ENCODE measurements around the gene FAM217A. TPM values are rescaled to one million over a fixed set of nuclear protein-coding genes. Genes with fewer than 3 reads are reported as not detected.

FAM217A gene
- total RNA-seq, 3 donors from 2014 or later (not counting 1 experiment from before 2014, with no cell fraction given): not detected

- DNase-seq (no peak), ATAC-seq (no peak)
- intact Hi-C loops (cut with micrococcal nuclease): no loop called here
- Mint-ChIP-seq H3K4me3 (no peak overlapping the region), H3K27me3 (ENCODE audit: low read depth in 2 of 2) (peaks cover 4 to 25% of the 10 kb centered on the region in 2 donors), H3K9me3 (no peaks in the 10 kb centered on the region), H3K4me1 (no peaks in the 10 kb centered on the region), H3K36me3 (no peaks in the 10 kb centered on the region), H3K27ac (no peak overlapping the region)
- no peak for TF ChIP-seq CTCF (IDR thresholded peaks at IDR 0.05)
- H3K27ac ChIP-seq (ENCODE audit: low read length): no peak overlapping the region
- no peaks in the 10 kb centered on the region for H3K4me1 ChIP-seq (ENCODE audit: control insufficient read depth, insufficient read depth, low read length)
- H3K4me3 ChIP-seq (ENCODE audit: low read length): no peak overlapping the region
- no peaks in the 10 kb centered on the region for H3K36me3 ChIP-seq (ENCODE audit: control insufficient read depth, insufficient read depth, low read length)
- H3K9me3 ChIP-seq (ENCODE audit: control insufficient read depth, insufficient read depth, low read length): no peaks in the 10 kb centered on the region
- H3K27me3 ChIP-seq (ENCODE audit: control insufficient read depth, insufficient read depth, low read length): no peaks in the 10 kb centered on the region
- 87% methylated on average over 2 of the region's 2 CpGs for WGBS (ENCODE audit: insufficient coverage)
These were observed 28.9 kb upstream of the FAM217A start for GRCh38 chr6:4107873-4108272.

DNA sequence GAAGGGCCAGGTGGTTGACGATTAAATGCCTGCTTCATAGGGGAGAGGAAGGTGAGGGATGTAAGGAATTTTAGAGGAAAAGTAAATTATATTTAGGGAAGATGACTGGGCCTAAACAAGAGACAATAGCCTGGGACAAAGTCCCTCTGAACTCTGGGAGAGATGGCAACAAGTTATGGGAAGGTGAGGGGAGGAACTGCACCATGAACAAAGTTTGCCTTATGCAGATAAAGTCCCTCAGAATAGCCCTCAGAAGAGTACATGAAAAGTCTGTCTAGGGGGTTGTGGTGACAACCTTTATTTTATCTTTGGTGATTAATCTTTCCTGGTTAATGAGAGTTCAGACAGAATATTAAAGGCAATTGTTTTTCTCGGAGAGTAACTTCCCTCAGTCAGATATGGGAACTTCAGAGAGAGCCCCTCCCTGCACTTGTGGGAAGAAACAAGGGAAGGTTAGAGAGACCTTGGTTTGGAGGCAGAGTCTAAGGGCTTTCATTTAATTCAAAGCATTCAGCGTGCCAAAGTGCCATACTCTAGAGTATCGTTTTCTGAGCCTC lies 27.1 kb upstream of the FAM217A start:
- no peaks in the 10 kb centered on the region for H3K36me3 Mint-ChIP-seq
- no peak overlapping the region for H3K4me3 Mint-ChIP-seq
- ATAC-seq (no peak), DNase-seq (no peak)
- H3K9me3 ChIP-seq (ENCODE audit: control insufficient read depth, insufficient read depth, low read length): no peaks in the 10 kb centered on the region
- no peaks in the 10 kb centered on the region for H3K4me1 ChIP-seq (ENCODE audit: control insufficient read depth, insufficient read depth, low read length)
- peaks cover 6 to 26% of the 10 kb centered on the region in 2 donors for H3K27me3 Mint-ChIP-seq (ENCODE audit: low read depth in 2 of 2)
- intact Hi-C loops (cut with micrococcal nuclease): no loop called here
- H3K27ac ChIP-seq (ENCODE audit: low read length): no peak overlapping the region
- no peaks in the 10 kb centered on the region for H3K4me1 Mint-ChIP-seq
- no peaks in the 10 kb centered on the region for H3K36me3 ChIP-seq (ENCODE audit: control insufficient read depth, insufficient read depth, low read length)
- H3K9me3 Mint-ChIP-seq: no peaks in the 10 kb centered on the region
- no peak overlapping the region for H3K27ac Mint-ChIP-seq
- WGBS (ENCODE audit: insufficient coverage): 75% methylated on average over 3 of the region's 4 CpGs
- no peak overlapping the region for H3K4me3 ChIP-seq (ENCODE audit: low read length)
- TF ChIP-seq CTCF (IDR thresholded peaks at IDR 0.05): no peak
- H3K27me3 ChIP-seq (ENCODE audit: control insufficient read depth, insufficient read depth, low read length): no peaks in the 10 kb centered on the region

DNA sequence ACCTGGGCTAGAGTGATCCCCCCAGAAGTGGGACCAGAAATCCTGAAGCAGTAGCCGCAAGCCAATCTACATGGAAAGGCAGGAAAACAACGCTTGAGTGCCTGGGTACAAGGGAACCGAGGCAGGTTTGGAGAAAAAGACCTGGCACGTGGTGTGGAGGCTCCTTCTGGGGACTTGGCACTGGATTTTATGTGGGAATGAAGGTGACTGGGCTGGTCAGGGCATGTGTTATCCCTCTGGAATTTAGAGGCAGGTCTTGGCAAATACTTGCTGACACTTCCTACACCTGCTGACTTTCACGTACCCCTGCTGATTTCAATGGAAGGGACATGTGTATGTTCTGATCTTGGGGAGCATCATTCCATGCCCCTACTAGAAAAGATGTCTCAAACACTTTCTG lies 25.0 kb upstream of the FAM217A start:
- peaks cover 9 to 25% of the 10 kb centered on the region in 2 donors for H3K27me3 Mint-ChIP-seq (ENCODE audit: low read depth in 2 of 2)
- H3K36me3 Mint-ChIP-seq: no peaks in the 10 kb centered on the region
- intact Hi-C loops (cut with micrococcal nuclease): no loop called here
- ATAC-seq: no peak
- no peak overlapping the region for H3K4me3 Mint-ChIP-seq
- no peak for TF ChIP-seq CTCF (IDR thresholded peaks at IDR 0.05)
- no peaks in the 10 kb centered on the region for H3K9me3 ChIP-seq (ENCODE audit: control insufficient read depth, insufficient read depth, low read length)
- no peaks in the 10 kb centered on the region for H3K36me3 ChIP-seq (ENCODE audit: control insufficient read depth, insufficient read depth, low read length)
- no peaks in the 10 kb centered on the region for H3K4me1 ChIP-seq (ENCODE audit: control insufficient read depth, insufficient read depth, low read length)
- no peak for DNase-seq
- no peak overlapping the region for H3K4me3 ChIP-seq (ENCODE audit: low read length)
- 82% methylated on average over 5 of the region's 5 CpGs for WGBS (ENCODE audit: insufficient coverage)
- no peak overlapping the region for H3K27ac Mint-ChIP-seq
- H3K9me3 Mint-ChIP-seq: no peaks in the 10 kb centered on the region
- no peaks in the 10 kb centered on the region for H3K4me1 Mint-ChIP-seq
- no peaks in the 10 kb centered on the region for H3K27me3 ChIP-seq (ENCODE audit: control insufficient read depth, insufficient read depth, low read length)
- no peak overlapping the region for H3K27ac ChIP-seq (ENCODE audit: low read length)

- Histone ChIP-seq H3K27me3 (ENCODE audit: control insufficient read depth, insufficient read depth, low read length) (no peaks in the 10 kb centered on the region), H3K4me1 (ENCODE audit: control insufficient read depth, insufficient read depth, low read length) (no peaks in the 10 kb centered on the region), H3K9me3 (ENCODE audit: control insufficient read depth, insufficient read depth, low read length) (no peaks in the 10 kb centered on the region), H3K36me3 (ENCODE audit: control insufficient read depth, insufficient read depth, low read length) (no peaks in the 10 kb centered on the region), H3K4me3 (ENCODE audit: low read length) (no peak overlapping the region), H3K27ac (ENCODE audit: low read length) (no peak overlapping the region)
- WGBS (ENCODE audit: insufficient coverage): 86% methylated on average over 6 of the region's 6 CpGs
- TF ChIP-seq CTCF (IDR thresholded peaks at IDR 0.05): no peak
- Mint-ChIP-seq H3K4me3 (no peak overlapping the region), H3K27me3 (ENCODE audit: low read depth in 2 of 2) (peaks cover 9 to 25% of the 10 kb centered on the region in 2 donors), H3K36me3 (no peaks in the 10 kb centered on the region), H3K4me1 (no peaks in the 10 kb centered on the region), H3K9me3 (no peaks in the 10 kb centered on the region), H3K27ac (no peak overlapping the region)
- ATAC-seq (no peak), DNase-seq (no peak)
- intact Hi-C loops (cut with micrococcal nuclease): no loop called here
These were observed 23.8 kb upstream of the FAM217A start for GRCh38 chr6:4102687-4103244.
